Tibial nerve (tissue), 4 donors: ENCODE results near the gene GGTA1. TPM values are rescaled to one million over a fixed set of nuclear protein-coding genes. Genes with fewer than 3 reads are reported as not detected.
"Not testable (repeated sequence)": the region's sequence is repeated elsewhere in the genome, so short reads cannot be mapped to it uniquely, and the experiment has no call there.

ENCODE experiments used
- DNase-seq, 2 donors: peaks; one replicate each; pipeline ENCODE4 v3.0.0-alpha.2; 2019; ENCODE audit warnings: low spot score in 2 of 2
- H3K27ac ChIP-seq, 4 donors: fragments of 200-600 bp; sonication (generic) in 3 of 4; one replicate each; pipeline ENCODE4 v1.5.1; 2017 to 2019; ENCODE audit warnings: mild to moderate bottlenecking in 1 of 4
- H3K27me3 ChIP-seq, 2 donors: fragments of 200-600 bp; sonication (generic) in 1 of 2; one replicate each; pipeline versions ENCODE4 v1.5.1 to v1.6.0; 2017 to 2019
- H3K36me3 ChIP-seq, 3 donors: fragments of 200-600 bp; sonication (generic); one replicate each; pipeline ENCODE4 v1.5.1; 2018 to 2019
- H3K4me1 ChIP-seq, 4 donors: fragments of 200-600 bp; sonication (generic) in 3 of 4; one replicate each; pipeline ENCODE4 v1.5.1; 2017 to 2019
- H3K4me3 ChIP-seq, 4 donors: fragments of 200-600 bp; sonication (generic) in 3 of 4; one replicate each; pipeline ENCODE4 v1.5.1; 2017 to 2019; ENCODE audit warnings: mild to moderate bottlenecking in 1 of 4, moderate library complexity in 1 of 4
- H3K9me3 ChIP-seq, 4 donors: fragments of 200-600 bp; sonication (generic) in 3 of 4; one replicate each; pipeline ENCODE4 v1.5.1; 2017 to 2019
- CTCF ChIP-seq, 5 experiments: fragments of 200-600 bp in 3 of 5; fragments of 450-650 bp in 2 of 5; sonication (generic) in 3 of 5; IDR thresholded peaks; one replicate each; pipeline ENCODE4 v1.5.1; 2016 to 2019; ENCODE audit warnings: antibody characterized with exemption in 5 of 5, mild to moderate bottlenecking in 3 of 5, moderate library complexity in 2 of 5
- EP300 ChIP-seq, 2 donors: sonication (generic); formaldehyde crosslinking; IDR thresholded peaks; one replicate each; pipeline ENCODE4 v1.6.1; 2017; ENCODE audit warnings: antibody characterized with exemption in 2 of 2, mild to moderate bottlenecking in 1 of 2
- POLR2A ChIP-seq, 2 donors: fragments of 450-650 bp; IDR thresholded peaks; one replicate each; pipeline ENCODE4 v1.6.1; 2017; ENCODE audit warnings: antibody characterized with exemption in 2 of 2, mild to moderate bottlenecking in 2 of 2, moderate library complexity in 2 of 2
- WGBS, 2 donors: methylation state at CpG; one replicate each; pipeline ENCODE4 v1.1.5; 2018; 5-methylcytosine and 5-hydroxymethylcytosine counted together
- total RNA-seq, 4 donors: library from RNA; depleted of rRNA; stranded (reverse); fragments of >200 nt; gene quantifications; one replicate each; pipeline ENCODE4 v1.1.0, GENCODE V29; 2016

Gene GGTA1
- total RNA-seq, 4 donors from 2014 or later = 6.5 to 15.5 (median 10.3) TPM

GRCh38 chr9:121439016-121439415, 60.6 kb downstream of the GGTA1 start:
- H3K27ac ChIP-seq = no peak overlapping the region
- no peak for DNase-seq
- TF ChIP-seq EP300 (IDR thresholded peaks at IDR 0.05) (no peak), CTCF (IDR thresholded peaks at IDR 0.05) (no peak), POLR2A (IDR thresholded peaks at IDR 0.05) (no peak)
- no peaks in the 10 kb centered on the region for H3K27me3 ChIP-seq
- no peaks in the 10 kb centered on the region for H3K4me1 ChIP-seq
- no peak overlapping the region for H3K4me3 ChIP-seq
- WGBS, 2 donors = 64 to 67% methylated on average over 1 of the region's 1 CpG
- H3K9me3 ChIP-seq = no peaks in the 10 kb centered on the region
- no peaks in the 10 kb centered on the region for H3K36me3 ChIP-seq

- H3K27me3 ChIP-seq = no peaks in the 10 kb centered on the region
- DNase-seq = no peak
- no peak overlapping the region for H3K4me3 ChIP-seq
- WGBS, 2 donors = 90 to 91% methylated on average over 3 of the region's 3 CpGs
- TF ChIP-seq EP300 (IDR thresholded peaks at IDR 0.05) (no peak), CTCF (IDR thresholded peaks at IDR 0.05) (no peak), POLR2A (IDR thresholded peaks at IDR 0.05) (no peak)
- H3K36me3 ChIP-seq = no peaks in the 10 kb centered on the region
- H3K9me3 ChIP-seq = no peaks in the 10 kb centered on the region
- no peaks in the 10 kb centered on the region for H3K4me1 ChIP-seq
- H3K27ac ChIP-seq = no peak overlapping the region
Observed at GRCh38 chr9:121437891-121438290, 61.8 kb downstream of the GGTA1 start.

GRCh38 chr9:121437046-121437445, 62.6 kb downstream of the GGTA1 start:
- H3K27me3 ChIP-seq, H3K36me3 ChIP-seq, DNase-seq, H3K27ac ChIP-seq, H3K9me3 ChIP-seq, H3K4me1 ChIP-seq, H3K4me3 ChIP-seq: not testable (repeated sequence)
- WGBS, 2 donors = 89 to 96% methylated on average over 3 of the region's 3 CpGs

- Histone ChIP-seq H3K9me3 (no peaks in the 10 kb centered on the region), H3K27me3 (no peaks in the 10 kb centered on the region), H3K4me1 (no peaks in the 10 kb centered on the region), H3K36me3 (no peaks in the 10 kb centered on the region), H3K4me3 (no peak overlapping the region), H3K27ac (no peak overlapping the region)
- no peak for DNase-seq
- TF ChIP-seq CTCF (IDR thresholded peaks at IDR 0.05) = no peak
Observed at GRCh38 chr9:121434969-121435368, 64.7 kb downstream of the GGTA1 start.

- Histone ChIP-seq H3K4me3 (no peak overlapping the region), H3K9me3 (no peaks in the 10 kb centered on the region), H3K4me1 (no peaks in the 10 kb centered on the region), H3K27me3 (no peaks in the 10 kb centered on the region), H3K27ac (no peak overlapping the region), H3K36me3 (no peaks in the 10 kb centered on the region)
- no peak for DNase-seq
- TF ChIP-seq CTCF (IDR thresholded peaks at IDR 0.05) (no peak), POLR2A (IDR thresholded peaks at IDR 0.05) (no peak), EP300 (IDR thresholded peaks at IDR 0.05) (no peak)
- WGBS, 2 donors = 78 to 82% methylated on average over 1 of the region's 1 CpG
Observed at GRCh38 chr9:121427899-121428298, 71.7 kb downstream of the GGTA1 start.

GRCh38 chr9:121424024-121424432, 75.6 kb downstream of the GGTA1 start:
- Histone ChIP-seq H3K4me3 (no peak overlapping the region), H3K4me1 (no peaks in the 10 kb centered on the region)
- 88 to 96% methylated on average over 1 of the region's 1 CpG for WGBS, 2 donors

More at GRCh38 chr9:121424024-121424432, 75.6 kb downstream of the GGTA1 start:
- Histone ChIP-seq H3K36me3 (no peaks in the 10 kb centered on the region), H3K9me3 (no peaks in the 10 kb centered on the region), H3K27ac (no peak overlapping the region), H3K27me3 (no peaks in the 10 kb centered on the region)
- DNase-seq = no peak
- no peak for TF ChIP-seq POLR2A (IDR thresholded peaks at IDR 0.05)
- no peak for TF ChIP-seq CTCF (IDR thresholded peaks at IDR 0.05)
- TF ChIP-seq EP300 (IDR thresholded peaks at IDR 0.05) = no peak
